Measurements from ENCODE around the gene ITGB1. TPM values are rescaled to one million over a fixed set of nuclear protein-coding genes. Genes with fewer than 3 reads are reported as not detected.

ITGB1 gene
- total RNA-seq, 1 experiment from 2014 or later: 282 TPM

- no peak for TF ChIP-seq EZH2 (IDR thresholded peaks at IDR 0.05; ENCODE audit: borderline replicate concordance, low read depth, low read length, poor library complexity, severe bottlenecking)
- Histone ChIP-seq H3K27ac (ENCODE audit: low read depth, low read length, poor library complexity, severe bottlenecking) (no peak overlapping the region), H3K4me3 (ENCODE audit: low read depth, low read length, poor library complexity, severe bottlenecking) (no peak overlapping the region), H3K36me3 (ENCODE audit: insufficient read depth, low read length, poor library complexity, severe bottlenecking) (no peaks in the 10 kb centered on the region), H3K27me3 (replicated peaks; ENCODE audit: insufficient read depth, low read depth, low read length, poor library complexity) (no peaks in the 10 kb centered on the region), H3K9me3 (ENCODE audit: low read depth, low read length, poor library complexity, severe bottlenecking) (peaks cover 2% of the 10 kb centered on the region), H3K4me1 (ENCODE audit: insufficient read depth, low read length, poor library complexity, severe bottlenecking) (peaks cover 13% of the 10 kb centered on the region)
- BruUV-seq (replicated peaks): no TSS peak
- ChIA-PET POLR2A (ENCODE audit: low non-redundant PET) (no interaction called here), CTCF (no interaction called here)
- intact Hi-C loops (cut with micrococcal nuclease; ENCODE audit: unreplicated experiment): no loop called here
- no peak for DNase-seq (ENCODE audit: low spot score)
Observed at GRCh38 chr10:32985775-32986350, 27.8 kb upstream of the ITGB1 start.

DNA sequence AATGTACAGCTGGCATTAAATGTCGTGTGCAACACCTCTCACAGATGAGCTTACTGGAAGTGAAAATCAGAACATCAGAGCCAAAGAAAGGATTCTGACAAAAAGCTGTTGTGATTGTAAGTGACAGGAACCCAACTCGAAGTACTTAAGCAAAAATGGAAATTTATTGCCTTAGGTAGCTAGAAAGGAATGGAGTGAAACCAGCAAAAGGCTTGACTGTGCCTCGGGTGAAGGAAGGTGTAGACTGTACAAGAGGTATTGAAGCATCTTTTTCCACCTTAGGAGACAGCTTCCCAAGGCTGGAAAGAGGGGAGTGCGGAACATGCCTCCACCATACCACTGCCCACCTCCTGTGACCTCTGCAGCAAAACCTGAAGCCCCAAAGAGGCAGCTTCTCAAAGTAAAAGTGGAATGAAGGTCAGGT lies 27.3 kb upstream of the ITGB1 start:
- intact Hi-C loops (cut with micrococcal nuclease; ENCODE audit: unreplicated experiment): no loop called here
- CTCF ChIA-PET: no interaction called here
- TF ChIP-seq CTCF (conservative IDR thresholded peaks at IDR 0.05; ENCODE audit: low read depth, low read length) (no peak), EZH2 (IDR thresholded peaks at IDR 0.05; ENCODE audit: borderline replicate concordance, low read depth, low read length, poor library complexity, severe bottlenecking) (no peak)

GRCh38 chr10:32984003-32984600 lies 26.1 kb upstream of the ITGB1 start:
- CTCF ChIA-PET: no interaction called here
- TF ChIP-seq CTCF (conservative IDR thresholded peaks at IDR 0.05; ENCODE audit: low read depth, low read length) (no peak), EZH2 (IDR thresholded peaks at IDR 0.05; ENCODE audit: borderline replicate concordance, low read depth, low read length, poor library complexity, severe bottlenecking) (no peak)
- POLR2A ChIA-PET (ENCODE audit: low non-redundant PET): no interaction called here
- Histone ChIP-seq H3K27ac (ENCODE audit: low read depth, low read length, poor library complexity, severe bottlenecking) (no peak overlapping the region), H3K36me3 (ENCODE audit: insufficient read depth, low read length, poor library complexity, severe bottlenecking) (no peaks in the 10 kb centered on the region), H3K4me3 (ENCODE audit: low read depth, low read length, poor library complexity, severe bottlenecking) (no peak overlapping the region), H3K27me3 (replicated peaks; ENCODE audit: insufficient read depth, low read depth, low read length, poor library complexity) (no peaks in the 10 kb centered on the region), H3K9me3 (ENCODE audit: low read depth, low read length, poor library complexity, severe bottlenecking) (no peaks in the 10 kb centered on the region), H3K4me1 (ENCODE audit: insufficient read depth, low read length, poor library complexity, severe bottlenecking) (peaks cover 13% of the 10 kb centered on the region)
- no peak for DNase-seq (ENCODE audit: low spot score)
- BruUV-seq (replicated peaks): no TSS peak
- intact Hi-C loops (cut with micrococcal nuclease; ENCODE audit: unreplicated experiment): no loop called here

More for the DNA sequence above, 27.3 kb upstream of the ITGB1 start:
- BruUV-seq (replicated peaks): no TSS peak
- POLR2A ChIA-PET (ENCODE audit: low non-redundant PET): interaction anchor here (0.7 kb wide), 1 partner anchor 716 kb away, joined by 12 read pairs; no protein-coding TSS in a partner anchor
- Histone ChIP-seq H3K4me1 (ENCODE audit: insufficient read depth, low read length, poor library complexity, severe bottlenecking) (peaks cover 13% of the 10 kb centered on the region), H3K27ac (ENCODE audit: low read depth, low read length, poor library complexity, severe bottlenecking) (no peak overlapping the region), H3K27me3 (replicated peaks; ENCODE audit: insufficient read depth, low read depth, low read length, poor library complexity) (no peaks in the 10 kb centered on the region), H3K4me3 (ENCODE audit: low read depth, low read length, poor library complexity, severe bottlenecking) (no peak overlapping the region), H3K36me3 (ENCODE audit: insufficient read depth, low read length, poor library complexity, severe bottlenecking) (no peaks in the 10 kb centered on the region), H3K9me3 (ENCODE audit: low read depth, low read length, poor library complexity, severe bottlenecking) (no peaks in the 10 kb centered on the region)
- no peak for DNase-seq (ENCODE audit: low spot score)

All from A673 (cell line).